ENCODE measurements around the gene FOXR1. TPM values are rescaled to one million over a fixed set of nuclear protein-coding genes. Genes with fewer than 3 reads are reported as not detected.

Gene FOXR1, protein sequence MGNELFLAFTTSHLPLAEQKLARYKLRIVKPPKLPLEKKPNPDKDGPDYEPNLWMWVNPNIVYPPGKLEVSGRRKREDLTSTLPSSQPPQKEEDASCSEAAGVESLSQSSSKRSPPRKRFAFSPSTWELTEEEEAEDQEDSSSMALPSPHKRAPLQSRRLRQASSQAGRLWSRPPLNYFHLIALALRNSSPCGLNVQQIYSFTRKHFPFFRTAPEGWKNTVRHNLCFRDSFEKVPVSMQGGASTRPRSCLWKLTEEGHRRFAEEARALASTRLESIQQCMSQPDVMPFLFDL
- total RNA-seq = not detected

DNA sequence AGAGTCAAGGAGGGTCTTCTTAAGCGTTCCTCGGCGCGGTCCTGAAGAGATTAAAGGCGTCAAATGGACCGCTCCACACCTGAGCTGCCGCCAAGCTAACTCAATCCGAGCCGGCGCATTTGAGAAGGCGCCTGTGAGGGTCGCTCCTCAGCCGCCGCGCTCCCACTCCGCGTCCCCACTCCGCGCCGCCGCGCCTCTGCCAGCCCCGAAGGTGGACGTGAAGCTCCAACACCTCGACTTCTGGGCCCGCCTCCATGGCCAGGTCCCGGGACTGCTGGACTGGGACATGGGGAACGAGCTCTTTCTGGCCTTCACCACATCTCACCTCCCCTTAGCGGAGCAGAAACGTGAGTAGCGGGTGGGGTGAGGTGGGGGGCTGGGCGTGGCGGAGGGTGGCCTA, at the start of gene FOXR1:
TSS of gene FOXR1 (plus strand) at position 116 of the 400 bp plus-strand sequence. CDS start at position 287, 171 bp downstream.
- no peak for DNase-seq (ENCODE audit: low spot score)
- TF ChIP-seq, protein P1, sequence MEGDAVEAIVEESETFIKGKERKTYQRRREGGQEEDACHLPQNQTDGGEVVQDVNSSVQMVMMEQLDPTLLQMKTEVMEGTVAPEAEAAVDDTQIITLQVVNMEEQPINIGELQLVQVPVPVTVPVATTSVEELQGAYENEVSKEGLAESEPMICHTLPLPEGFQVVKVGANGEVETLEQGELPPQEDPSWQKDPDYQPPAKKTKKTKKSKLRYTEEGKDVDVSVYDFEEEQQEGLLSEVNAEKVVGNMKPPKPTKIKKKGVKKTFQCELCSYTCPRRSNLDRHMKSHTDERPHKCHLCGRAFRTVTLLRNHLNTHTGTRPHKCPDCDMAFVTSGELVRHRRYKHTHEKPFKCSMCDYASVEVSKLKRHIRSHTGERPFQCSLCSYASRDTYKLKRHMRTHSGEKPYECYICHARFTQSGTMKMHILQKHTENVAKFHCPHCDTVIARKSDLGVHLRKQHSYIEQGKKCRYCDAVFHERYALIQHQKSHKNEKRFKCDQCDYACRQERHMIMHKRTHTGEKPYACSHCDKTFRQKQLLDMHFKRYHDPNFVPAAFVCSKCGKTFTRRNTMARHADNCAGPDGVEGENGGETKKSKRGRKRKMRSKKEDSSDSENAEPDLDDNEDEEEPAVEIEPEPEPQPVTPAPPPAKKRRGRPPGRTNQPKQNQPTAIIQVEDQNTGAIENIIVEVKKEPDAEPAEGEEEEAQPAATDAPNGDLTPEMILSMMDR (IDR thresholded peaks at IDR 0.05) = no peak
- Histone ChIP-seq H3K9me3 (no peaks in the 10 kb centered on the region), H3K27ac (no peak within 1 kb of the TSS), H3K36me3 (no peaks in the 10 kb centered on the region), H3K4me1 (ENCODE audit: control insufficient read depth in 1 of 2, low read depth in 2 of 2) (no peaks in the 10 kb centered on the region), H3K4me3 (no peak within 1 kb of the TSS), H3K27me3 (replicated peaks; ENCODE audit: insufficient read depth) (no peaks in the 10 kb centered on the region)
- no peak for ATAC-seq (ENCODE audit: insufficient number of reproducible peaks, low FRiP score, low read depth)

DNA sequence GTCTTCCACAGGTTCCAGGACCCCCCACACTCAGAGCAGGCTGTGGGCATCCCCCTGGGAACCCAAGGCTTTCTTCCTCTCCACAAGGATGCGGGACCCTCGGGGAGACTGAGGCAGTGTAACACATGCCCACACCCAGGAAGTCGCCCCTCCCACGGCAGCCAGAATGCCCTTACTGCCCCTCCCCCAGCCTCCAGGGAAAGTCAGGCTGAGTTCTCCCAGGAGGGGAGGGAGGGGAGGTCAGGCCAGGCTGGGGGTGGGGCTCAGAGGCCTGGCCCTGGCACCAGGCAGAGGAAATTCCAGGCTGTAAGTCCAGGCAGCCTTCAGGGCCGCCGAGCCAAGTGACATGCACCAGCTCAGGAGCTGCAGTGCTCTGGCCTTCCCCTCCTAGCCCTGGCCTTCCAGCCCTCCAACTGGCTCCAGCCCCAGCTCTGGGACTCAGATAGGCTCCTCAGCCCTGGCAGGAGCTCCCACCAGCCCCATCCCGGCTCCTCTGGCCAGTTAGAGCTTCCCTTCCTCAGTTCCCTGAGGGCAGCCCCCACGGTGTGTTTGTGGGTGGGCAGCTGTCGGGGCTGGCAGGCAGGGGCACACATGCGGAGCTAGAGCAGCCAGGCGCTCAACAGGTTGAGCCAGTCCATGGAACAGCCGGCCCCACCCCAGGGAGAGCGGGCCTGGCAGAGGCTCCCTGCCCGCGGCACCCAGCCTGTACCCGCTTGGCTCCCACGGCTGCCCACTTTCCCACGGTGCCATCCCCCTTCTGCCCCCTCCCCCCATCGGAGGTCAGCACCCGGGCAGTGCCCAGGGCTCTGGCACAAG, 49.4 kb upstream of the FOXR1 start:
- no peaks in the 10 kb centered on the region for H3K27me3 ChIP-seq (replicated peaks; ENCODE audit: insufficient read depth)
- H3K9me3 ChIP-seq = no peaks in the 10 kb centered on the region
- peak overlapping the region; percentile 93 to 96 for H3K27ac ChIP-seq
- TF ChIP-seq, protein P1 (IDR thresholded peaks at IDR 0.05) = no peak
- peaks cover 46 to 76% of the 10 kb centered on the region in 2 donors for H3K4me1 ChIP-seq (ENCODE audit: control insufficient read depth in 1 of 2, low read depth in 2 of 2)
- peak overlapping the region; percentile 98 for H3K4me3 ChIP-seq
- ATAC-seq (ENCODE audit: insufficient number of reproducible peaks, low FRiP score, low read depth) (peak; percentile 18), DNase-seq (ENCODE audit: low spot score) (peak; percentile 68)
- no peaks in the 10 kb centered on the region for H3K36me3 ChIP-seq

DNA sequence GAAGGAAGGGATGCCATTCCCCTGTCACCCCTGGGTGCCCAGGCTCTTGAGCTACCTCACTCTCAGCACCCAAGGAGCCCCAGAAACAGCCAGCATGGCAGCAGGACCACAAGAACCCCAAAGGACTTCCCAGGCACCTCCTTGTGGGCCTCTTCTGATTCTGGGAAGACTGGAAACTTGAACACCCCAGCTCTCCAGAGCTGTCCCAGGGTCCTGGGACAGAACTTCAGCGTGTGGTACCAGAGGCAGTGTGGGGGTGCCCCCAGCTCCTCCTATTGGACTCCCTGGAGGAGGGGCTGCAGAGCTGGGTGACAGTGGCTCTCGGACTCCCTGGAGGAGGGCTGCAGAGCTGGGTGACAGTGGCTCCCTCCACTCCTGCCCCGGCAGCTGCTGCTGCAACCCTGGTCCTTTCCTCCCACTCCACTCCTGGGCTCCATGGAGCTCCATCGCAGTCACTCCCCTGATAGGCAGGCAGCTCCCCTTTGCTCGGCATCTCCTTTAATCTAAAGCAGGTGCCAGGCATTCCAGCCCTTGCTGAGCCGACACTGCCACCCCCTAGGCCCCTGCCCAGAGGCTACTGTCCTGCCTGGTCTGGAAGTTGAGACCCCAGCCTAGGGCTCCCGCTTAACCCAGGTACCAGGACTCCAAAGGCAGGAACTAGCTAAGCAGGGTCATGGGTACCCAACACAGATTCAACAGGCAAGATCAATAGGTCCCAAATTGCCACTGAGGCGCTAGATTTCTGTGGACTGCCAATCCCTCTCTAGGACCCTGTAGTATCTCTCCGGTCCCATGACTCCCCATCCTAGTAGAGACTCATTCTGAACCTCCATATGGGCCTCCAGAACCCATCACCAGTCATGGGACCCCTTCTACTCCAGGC, 48.6 kb upstream of the FOXR1 start:
- Histone ChIP-seq H3K4me3 (peak overlapping the region; percentile 98), H3K27me3 (replicated peaks; ENCODE audit: insufficient read depth) (no peaks in the 10 kb centered on the region), H3K36me3 (no peaks in the 10 kb centered on the region), H3K9me3 (no peaks in the 10 kb centered on the region), H3K4me1 (ENCODE audit: control insufficient read depth in 1 of 2, low read depth in 2 of 2) (peaks cover 46 to 76% of the 10 kb centered on the region in 2 donors), H3K27ac (peak overlapping the region; percentile 93 to 96)
- DNase-seq (ENCODE audit: low spot score) (no peak), ATAC-seq (ENCODE audit: insufficient number of reproducible peaks, low FRiP score, low read depth) (no peak)
- TF ChIP-seq, protein P1 (IDR thresholded peaks at IDR 0.05) = no peak

DNA sequence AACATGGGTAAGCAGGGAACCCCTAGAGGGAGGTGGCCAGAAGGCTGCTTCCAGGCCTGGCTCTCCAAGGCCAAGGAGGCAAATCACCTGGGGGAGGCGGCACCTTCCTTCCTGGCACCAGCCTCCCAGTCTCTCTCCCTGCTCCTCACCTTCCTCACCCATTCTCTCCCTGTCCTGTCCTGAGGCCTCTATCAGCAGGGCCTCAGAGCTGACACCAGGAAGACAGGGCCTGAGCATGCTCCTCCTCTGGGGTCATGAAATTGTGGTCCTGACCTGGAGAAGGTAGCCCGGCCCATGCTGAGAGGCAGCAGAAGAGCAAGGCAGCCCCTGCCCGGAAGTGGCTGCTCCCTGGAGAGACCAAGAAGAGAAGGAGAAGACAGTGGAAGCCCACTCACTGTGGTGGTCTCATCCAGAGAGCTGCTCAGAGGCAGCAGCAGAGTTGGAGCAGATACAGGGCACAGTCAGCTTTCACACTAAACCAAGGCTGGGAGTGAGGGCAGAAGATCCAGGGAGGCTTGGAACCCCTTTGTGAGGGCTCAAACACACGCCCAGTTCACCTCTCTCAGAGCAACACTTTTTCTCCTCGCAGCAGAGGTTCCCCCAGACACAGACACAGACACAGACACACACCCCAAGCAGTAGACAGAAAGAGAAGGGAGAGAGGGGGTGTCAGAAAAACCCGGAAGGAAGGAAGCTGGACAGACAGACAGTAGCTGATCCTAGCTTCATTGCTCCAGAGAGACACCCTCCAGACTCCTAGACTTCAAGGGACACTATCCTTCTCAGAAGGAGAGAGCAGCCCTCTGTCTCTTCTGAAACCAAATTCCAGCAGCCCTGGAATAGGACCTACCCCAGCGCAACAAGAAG, 47.6 kb upstream of the FOXR1 start:
- H3K9me3 ChIP-seq = no peaks in the 10 kb centered on the region
- TF ChIP-seq, protein P1 (IDR thresholded peaks at IDR 0.05) = no peak
- no peaks in the 10 kb centered on the region for H3K27me3 ChIP-seq (replicated peaks; ENCODE audit: insufficient read depth)
- DNase-seq (ENCODE audit: low spot score) (no peak), ATAC-seq (ENCODE audit: insufficient number of reproducible peaks, low FRiP score, low read depth) (no peak)
- H3K27ac ChIP-seq = peak overlapping the region; percentile 93 to 96
- peaks cover 41 to 71% of the 10 kb centered on the region in 2 donors for H3K4me1 ChIP-seq (ENCODE audit: control insufficient read depth in 1 of 2, low read depth in 2 of 2)
- peak overlapping the region; percentile 98 for H3K4me3 ChIP-seq
- H3K36me3 ChIP-seq = no peaks in the 10 kb centered on the region

Data from thoracic aorta (tissue), 2 donors.